HG03139 (cell line): Measurements from ENCODE around the gene USP37.
"Not testable (repeated sequence)": the region's sequence is repeated elsewhere in the genome, so short reads cannot be mapped to it uniquely, and the experiment has no call there.

Source experiments
- ATAC-seq: cut with Tn5 transposase; IDR thresholded peaks from one replicate; pipeline ENCODE4 v1.9.1; 2021; ENCODE audit not compliant: unreplicated experiment

USP37 gene

GRCh38 chr2:218554225-218554624, 13.9 kb downstream of the USP37 start:
- not testable (repeated sequence) for ATAC-seq

- no peak for ATAC-seq
These were observed 20.2 kb downstream of the USP37 start for GRCh38 chr2:218547978-218548377.

- ATAC-seq: no peak
These were observed 20.6 kb downstream of the USP37 start for GRCh38 chr2:218547511-218547910.

GRCh38 chr2:218546012-218546411, 22.1 kb downstream of the USP37 start:
- no peak for ATAC-seq

GRCh38 chr2:218540015-218540414, 28.1 kb downstream of the USP37 start:
- ATAC-seq: no peak

- no peak for ATAC-seq
These were observed 31.2 kb downstream of the USP37 start for GRCh38 chr2:218536804-218537494.

GRCh38 chr2:218529990-218530389, 38.2 kb downstream of the USP37 start:
- ATAC-seq: no peak

GRCh38 chr2:218528409-218528808, 39.7 kb downstream of the USP37 start:
- ATAC-seq: not testable (repeated sequence)

GRCh38 chr2:218523651-218524050, 44.5 kb downstream of the USP37 start:
- ATAC-seq: no peak

- ATAC-seq: no peak
These were observed 49.3 kb downstream of the USP37 start for GRCh38 chr2:218518876-218519275.

- no peak for ATAC-seq
These were observed 50.5 kb downstream of the USP37 start for GRCh38 chr2:218517434-218518206.

GRCh38 chr2:218516614-218517013, 51.5 kb downstream of the USP37 start:
- ATAC-seq: no peak

- no peak for ATAC-seq
These were observed 54.5 kb downstream of the USP37 start for GRCh38 chr2:218513676-218514075.

- ATAC-seq: no peak
These were observed 59.9 kb downstream of the USP37 start for GRCh38 chr2:218508299-218508698.

GRCh38 chr2:218505754-218506371, 62.3 kb downstream of the USP37 start:
- no peak for ATAC-seq

GRCh38 chr2:218501665-218502064, 66.5 kb downstream of the USP37 start:
- no peak for ATAC-seq

GRCh38 chr2:218500501-218501060, 67.6 kb downstream of the USP37 start:
- ATAC-seq: no peak

GRCh38 chr2:218485986-218486667, 82.0 kb downstream of the USP37 start:
- ATAC-seq: no peak

- ATAC-seq: no peak
These were observed 85.5 kb downstream of the USP37 start for GRCh38 chr2:218482651-218483050.

GRCh38 chr2:218479595-218479994, 88.6 kb downstream of the USP37 start:
- no peak for ATAC-seq

GRCh38 chr2:218478544-218478943, 89.6 kb downstream of the USP37 start:
- no peak for ATAC-seq
